Fibroblast of mammary gland (primary cell): ENCODE data around the gene ERG.

ENCODE experiments used
- DNase-seq: peaks from one replicate; pipeline ENCODE4 v3.0.0-alpha.2; 2010; ENCODE audit warnings: low read depth
- H3K4me3 ChIP-seq: 2 replicates; pipeline ENCODE4 v1.5.1; 2011; ENCODE audit warnings: low read depth, mild to moderate bottlenecking, low read length, moderate library complexity; ENCODE audit not compliant: control insufficient read depth
- TF ChIP-seq, protein P1 (sequence below): conservative IDR thresholded peaks from 2 replicates; pipeline ENCODE4 v1.5.1; 2011; ENCODE audit warnings: low read depth, low read length, inconsistent platforms; ENCODE audit not compliant: control insufficient read depth, insufficient read depth

ERG gene

DNA sequence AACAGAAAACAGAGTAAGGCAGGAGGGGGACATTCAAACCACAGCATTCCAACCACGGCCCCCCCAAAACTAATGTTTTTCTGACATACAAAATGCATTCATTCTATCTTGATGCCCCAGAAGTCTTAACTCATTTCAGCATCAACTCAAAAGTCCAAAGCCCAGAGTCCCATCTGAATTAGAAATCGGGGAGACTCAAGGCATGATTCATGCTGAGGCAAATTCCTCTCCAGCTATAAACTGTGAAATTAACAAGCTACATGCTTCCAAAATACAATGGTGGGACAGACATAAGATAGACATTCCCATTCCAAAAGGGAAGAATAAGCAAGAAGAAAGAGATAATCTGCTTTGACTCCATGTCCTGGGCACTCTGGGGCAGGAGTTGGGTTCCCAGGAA, 167.6 kb downstream of the ERG start:
- TF ChIP-seq, protein P1, sequence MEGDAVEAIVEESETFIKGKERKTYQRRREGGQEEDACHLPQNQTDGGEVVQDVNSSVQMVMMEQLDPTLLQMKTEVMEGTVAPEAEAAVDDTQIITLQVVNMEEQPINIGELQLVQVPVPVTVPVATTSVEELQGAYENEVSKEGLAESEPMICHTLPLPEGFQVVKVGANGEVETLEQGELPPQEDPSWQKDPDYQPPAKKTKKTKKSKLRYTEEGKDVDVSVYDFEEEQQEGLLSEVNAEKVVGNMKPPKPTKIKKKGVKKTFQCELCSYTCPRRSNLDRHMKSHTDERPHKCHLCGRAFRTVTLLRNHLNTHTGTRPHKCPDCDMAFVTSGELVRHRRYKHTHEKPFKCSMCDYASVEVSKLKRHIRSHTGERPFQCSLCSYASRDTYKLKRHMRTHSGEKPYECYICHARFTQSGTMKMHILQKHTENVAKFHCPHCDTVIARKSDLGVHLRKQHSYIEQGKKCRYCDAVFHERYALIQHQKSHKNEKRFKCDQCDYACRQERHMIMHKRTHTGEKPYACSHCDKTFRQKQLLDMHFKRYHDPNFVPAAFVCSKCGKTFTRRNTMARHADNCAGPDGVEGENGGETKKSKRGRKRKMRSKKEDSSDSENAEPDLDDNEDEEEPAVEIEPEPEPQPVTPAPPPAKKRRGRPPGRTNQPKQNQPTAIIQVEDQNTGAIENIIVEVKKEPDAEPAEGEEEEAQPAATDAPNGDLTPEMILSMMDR, result no peak
- peak; percentile 51 for DNase-seq
- H3K4me3 ChIP-seq, result no peak overlapping the region
